Thyroid gland (tissue), 4 donors: ENCODE data around the gene LSM14B. TPM values are rescaled to one million over a fixed set of nuclear protein-coding genes. Genes with fewer than 3 reads are reported as not detected.

Experiments used
- DNase-seq, 2 donors: peaks; one replicate each; pipeline ENCODE4 v3.0.0-alpha.2; 2019
- H3K27ac ChIP-seq, 3 donors: fragments of 200-600 bp; sonication (generic); 1 replicate in 2 of 3; 2 replicates in 1 of 3; pipeline ENCODE4 v1.5.1; 2016 to 2019; ENCODE audit warnings: mild to moderate bottlenecking in 1 of 3, moderate library complexity in 1 of 3
- H3K27me3 ChIP-seq: fragments of 200-600 bp; sonication (generic); one replicate; pipeline ENCODE4 v1.5.1; 2019
- H3K36me3 ChIP-seq, 2 donors: fragments of 200-600 bp; sonication (generic); one replicate each; pipeline ENCODE4 v1.5.1; 2016 to 2019
- H3K4me1 ChIP-seq, 2 donors: fragments of 200-600 bp; sonication (generic); one replicate each; pipeline ENCODE4 v1.5.1; 2017 to 2019
- H3K4me3 ChIP-seq, 3 donors: fragments of 200-600 bp; sonication (generic); replicated peaks in 1 of 3; 1 replicate in 2 of 3; 2 replicates in 1 of 3; pipeline ENCODE4 v1.5.1; 2016; ENCODE audit warnings: mild to moderate bottlenecking in 1 of 3
- H3K9me3 ChIP-seq: fragments of 200-600 bp; sonication (generic); one replicate; pipeline ENCODE4 v1.5.1; 2017
- POLR2A ChIP-seq, 2 donors: fragments of 450-650 bp; IDR thresholded peaks; one replicate each; pipeline ENCODE4 v1.6.1; 2017; ENCODE audit warnings: antibody characterized with exemption in 2 of 2, mild to moderate bottlenecking in 2 of 2, moderate library complexity in 1 of 2
- WGBS, 2 donors: methylation state at CpG; one replicate each; pipeline ENCODE4 v1.1.5; 2017; 5-methylcytosine and 5-hydroxymethylcytosine counted together
- intact Hi-C: fragments of 100-400 bp; cut with DNase I; formaldehyde crosslinking; loops from one replicate; pipeline ENCODE4 v1.15.1; 2023
- total RNA-seq, 4 donors: library from RNA; depleted of rRNA; stranded (reverse); fragments of >200 nt; gene quantifications; one replicate each; pipeline ENCODE4 v1.2.3, GENCODE V29; 2016
- TF ChIP-seq, protein P1 (sequence below), 6 experiments: fragments of 200-600 bp in 3 of 6; fragments of 450-650 bp in 3 of 6; sonication (generic) in 3 of 6; IDR thresholded peaks; one replicate each; pipeline ENCODE4 v1.5.1; 2016 to 2019; ENCODE audit warnings: antibody characterized with exemption in 6 of 6, mild to moderate bottlenecking in 2 of 6, inconsistent platforms in 1 of 6, moderate library complexity in 1 of 6

LSM14B gene
- total RNA-seq, 4 donors from 2014 or later, result 25.3 to 27.9 (median 25.6) TPM

DNA sequence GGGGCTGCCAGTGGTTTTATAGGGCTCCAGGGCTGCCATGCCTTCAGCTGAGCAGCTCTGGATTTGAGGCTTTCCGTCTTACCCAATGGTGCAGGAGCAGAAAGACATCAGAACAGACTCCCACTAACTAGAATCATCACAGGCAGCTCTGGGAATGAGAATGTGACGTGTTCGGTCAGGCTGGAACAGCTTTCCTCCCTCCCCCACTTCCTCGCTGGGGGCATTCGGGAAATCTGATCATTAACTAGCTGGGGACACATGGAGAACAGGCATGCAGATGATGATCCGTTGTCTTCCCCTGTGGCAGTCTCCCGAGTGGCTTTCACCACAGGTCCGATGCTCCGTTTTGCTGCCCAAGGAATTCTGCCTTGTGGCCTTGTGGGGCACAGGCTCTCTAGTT is 55.0 kb downstream of the LSM14B start:
- Histone ChIP-seq H3K27me3 (no peaks in the 10 kb centered on the region), H3K4me3 (no peak overlapping the region), H3K27ac (no peak overlapping the region), H3K36me3 (peaks cover 14% of the 10 kb centered on the region in 2 donors), H3K9me3 (no peaks in the 10 kb centered on the region), H3K4me1 (peaks cover 0 to 7% of the 10 kb centered on the region in 2 donors)
- no peak for DNase-seq
- no peak for TF ChIP-seq POLR2A (IDR thresholded peaks at IDR 0.05)
- TF ChIP-seq, protein P1, sequence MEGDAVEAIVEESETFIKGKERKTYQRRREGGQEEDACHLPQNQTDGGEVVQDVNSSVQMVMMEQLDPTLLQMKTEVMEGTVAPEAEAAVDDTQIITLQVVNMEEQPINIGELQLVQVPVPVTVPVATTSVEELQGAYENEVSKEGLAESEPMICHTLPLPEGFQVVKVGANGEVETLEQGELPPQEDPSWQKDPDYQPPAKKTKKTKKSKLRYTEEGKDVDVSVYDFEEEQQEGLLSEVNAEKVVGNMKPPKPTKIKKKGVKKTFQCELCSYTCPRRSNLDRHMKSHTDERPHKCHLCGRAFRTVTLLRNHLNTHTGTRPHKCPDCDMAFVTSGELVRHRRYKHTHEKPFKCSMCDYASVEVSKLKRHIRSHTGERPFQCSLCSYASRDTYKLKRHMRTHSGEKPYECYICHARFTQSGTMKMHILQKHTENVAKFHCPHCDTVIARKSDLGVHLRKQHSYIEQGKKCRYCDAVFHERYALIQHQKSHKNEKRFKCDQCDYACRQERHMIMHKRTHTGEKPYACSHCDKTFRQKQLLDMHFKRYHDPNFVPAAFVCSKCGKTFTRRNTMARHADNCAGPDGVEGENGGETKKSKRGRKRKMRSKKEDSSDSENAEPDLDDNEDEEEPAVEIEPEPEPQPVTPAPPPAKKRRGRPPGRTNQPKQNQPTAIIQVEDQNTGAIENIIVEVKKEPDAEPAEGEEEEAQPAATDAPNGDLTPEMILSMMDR (IDR thresholded peaks at IDR 0.05), result no peak
- 92 to 95% methylated on average over 9 of the region's 9 CpGs for WGBS, 2 donors
- intact Hi-C loops, result no loop called here

DNA sequence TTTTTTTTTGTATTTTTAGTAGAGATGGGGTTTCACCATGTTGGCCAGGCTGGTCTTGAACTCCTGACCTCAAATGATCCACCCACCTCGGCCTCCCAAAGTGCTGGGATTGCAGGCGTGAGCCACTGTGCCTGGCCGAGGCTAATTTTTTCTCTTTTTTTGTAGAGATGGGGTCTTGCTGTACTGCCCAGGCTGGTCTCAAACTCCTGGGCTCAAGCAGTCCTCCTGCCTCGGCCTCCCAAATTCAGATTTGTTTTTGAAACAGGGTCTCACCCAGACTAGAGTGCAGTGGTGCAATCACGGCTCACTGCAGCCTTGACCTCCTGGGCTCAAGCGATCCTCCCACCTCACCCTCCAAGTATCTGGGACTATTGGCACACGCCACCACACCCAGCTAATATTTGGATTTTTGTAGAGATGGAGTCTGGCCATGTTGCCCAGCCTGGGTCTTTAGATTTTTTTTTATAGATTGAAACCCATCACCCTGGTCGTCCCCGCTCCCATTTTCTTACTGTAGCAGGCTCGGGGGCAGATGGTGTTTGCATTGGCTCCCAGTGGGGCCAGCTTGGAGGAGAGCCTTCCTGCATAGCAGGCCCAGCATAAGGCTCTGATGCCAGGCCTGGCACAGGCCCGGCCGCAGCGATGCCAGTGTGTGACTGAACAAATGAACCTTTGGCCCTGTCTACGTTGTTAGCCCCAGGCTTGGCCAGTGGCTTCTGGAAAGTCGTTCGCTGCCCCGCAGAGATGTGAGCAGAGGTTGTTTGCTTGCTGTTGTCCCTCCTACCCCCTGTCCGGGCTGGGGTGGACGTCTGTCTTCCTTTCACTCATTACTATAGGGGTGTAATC is 56.3 kb downstream of the LSM14B start:
- DNase-seq, result no peak
- H3K4me3 ChIP-seq, result no peak overlapping the region
- no peaks in the 10 kb centered on the region for H3K9me3 ChIP-seq
- peaks cover 6 to 14% of the 10 kb centered on the region in 2 donors for H3K36me3 ChIP-seq
- 95 to 96% methylated on average over 19 of the region's 19 CpGs for WGBS, 2 donors
- peaks cover 2 to 9% of the 10 kb centered on the region in 2 donors for H3K4me1 ChIP-seq
- intact Hi-C loops, result no loop called here
- no peak for TF ChIP-seq POLR2A (IDR thresholded peaks at IDR 0.05)
- TF ChIP-seq, protein P1 (IDR thresholded peaks at IDR 0.05), result no peak
- H3K27ac ChIP-seq, result no peak overlapping the region
- no peaks in the 10 kb centered on the region for H3K27me3 ChIP-seq

DNA sequence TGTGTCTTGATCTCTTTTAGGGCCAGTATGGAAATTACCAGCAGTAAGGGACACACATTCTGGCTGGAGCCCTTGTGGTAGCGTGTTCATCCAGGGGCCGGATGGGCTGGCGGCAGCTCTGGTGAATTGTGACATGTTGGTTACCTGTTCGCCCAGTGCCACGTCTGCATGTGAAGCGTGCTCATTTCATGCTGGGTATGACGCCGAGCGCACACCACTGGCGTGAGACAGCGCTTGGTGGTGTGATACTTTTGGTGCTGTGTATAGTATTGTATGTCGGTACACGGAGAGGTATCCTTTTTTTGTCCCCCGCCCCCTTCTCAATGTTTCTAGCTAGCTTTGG is 56.9 kb downstream of the LSM14B start:
- no peaks in the 10 kb centered on the region for H3K27me3 ChIP-seq
- TF ChIP-seq, protein P1 (IDR thresholded peaks at IDR 0.05), result no peak
- no peak for TF ChIP-seq POLR2A (IDR thresholded peaks at IDR 0.05)
- H3K36me3 ChIP-seq, result peaks cover 6 to 14% of the 10 kb centered on the region in 2 donors
- peaks cover 7 to 15% of the 10 kb centered on the region in 2 donors for H3K4me1 ChIP-seq
- WGBS, 2 donors, result 96 to 99% methylated on average over 14 of the region's 14 CpGs
- no peak overlapping the region for H3K4me3 ChIP-seq
- no peaks in the 10 kb centered on the region for H3K9me3 ChIP-seq
- intact Hi-C loops, result no loop called here
- no peak overlapping the region for H3K27ac ChIP-seq
- DNase-seq, result no peak

DNA sequence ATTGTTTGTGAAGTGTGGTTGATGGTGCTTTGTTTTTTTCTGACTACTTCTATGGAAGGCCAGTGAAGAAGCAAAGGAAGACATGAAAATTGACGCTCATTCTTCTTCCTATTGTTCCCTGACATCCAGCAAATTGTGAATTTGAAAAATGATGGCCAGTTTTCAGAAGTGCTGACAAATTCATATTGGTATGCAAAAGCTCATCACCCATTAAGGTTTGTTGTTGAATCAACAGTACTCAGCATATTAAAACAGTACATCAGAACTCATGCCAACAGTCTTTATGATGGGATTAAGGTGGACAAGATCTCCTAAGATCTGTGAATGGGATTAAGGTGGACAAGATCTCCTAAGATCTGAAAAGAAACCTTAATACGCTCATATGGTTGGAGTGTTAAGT is 59.5 kb downstream of the LSM14B start:
- Histone ChIP-seq H3K4me1 (peaks cover 7 to 17% of the 10 kb centered on the region in 2 donors), H3K27me3 (no peaks in the 10 kb centered on the region), H3K27ac (peak overlapping the region in 1 of 3 donors; percentile 87), H3K36me3 (peaks cover 6 to 8% of the 10 kb centered on the region in 2 donors), H3K4me3 (no peak overlapping the region), H3K9me3 (no peaks in the 10 kb centered on the region)
- TF ChIP-seq POLR2A (IDR thresholded peaks at IDR 0.05), result no peak
- TF ChIP-seq, protein P1 (IDR thresholded peaks at IDR 0.05), result no peak
- WGBS, 2 donors, result 94 to 97% methylated on average over 2 of the region's 2 CpGs
- DNase-seq, result no peak
- intact Hi-C loops, result no loop called here
